Vagina (tissue), 2 donors: ENCODE data around the gene NFASC.

Experiments used
- CTCF ChIP-seq, 3 experiments: fragments of 450-650 bp in 2 of 3; fragments of 200-600 bp in 1 of 3; sonication (generic) in 1 of 3; IDR thresholded peaks; one replicate each; pipeline ENCODE4 v1.5.1; 2017 to 2019; ENCODE audit warnings: antibody characterized with exemption in 3 of 3, mild to moderate bottlenecking in 2 of 3, moderate library complexity in 2 of 3
- POLR2AphosphoS5 ChIP-seq, 2 donors: sonication (generic); formaldehyde crosslinking; IDR thresholded peaks; one replicate each; pipeline ENCODE4 v1.9.0; 2017; ENCODE audit warnings: antibody characterized with exemption in 2 of 2, mild to moderate bottlenecking in 2 of 2, low read depth in 1 of 2; ENCODE audit not compliant: insufficient read depth in 1 of 2

DNA sequence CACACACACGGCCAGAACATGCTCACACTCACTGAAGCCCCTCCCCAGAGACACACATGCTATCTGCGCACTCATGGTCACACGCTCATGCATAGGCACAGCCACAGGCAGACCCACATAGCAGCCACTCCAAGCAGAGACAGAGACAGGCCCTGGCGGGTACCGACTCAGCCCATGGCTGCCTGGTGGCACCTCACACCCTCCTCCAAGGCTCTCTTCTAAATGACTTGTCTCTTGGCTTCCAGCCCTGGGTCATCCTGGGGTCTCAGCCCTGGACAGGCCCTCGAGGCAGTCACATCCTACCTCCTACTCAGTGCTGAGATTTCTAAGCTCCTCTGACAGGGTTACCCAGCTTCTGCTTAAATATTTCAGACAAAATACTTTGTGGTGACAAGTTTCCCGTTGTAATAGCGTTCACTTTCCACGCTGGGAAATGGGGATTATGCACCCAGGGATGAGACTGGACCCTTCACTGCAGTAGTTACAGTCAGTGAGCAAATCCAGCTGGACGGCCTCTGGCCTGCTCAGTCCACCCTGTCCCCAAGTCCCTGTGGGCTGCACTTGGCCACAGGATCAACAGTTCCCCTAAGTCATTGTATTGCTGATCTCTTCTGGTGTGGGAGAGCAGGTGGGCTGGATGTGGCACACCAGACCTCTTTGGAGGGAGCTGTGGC is 2.9 kb upstream of the NFASC start:
- TF ChIP-seq CTCF (IDR thresholded peaks at IDR 0.05) = no peak
- no peak for TF ChIP-seq POLR2AphosphoS5 (IDR thresholded peaks at IDR 0.05; ENCODE audit: insufficient read depth in 1 of 2, low read depth in 1 of 2)
